ENCODE measurements around the gene GOLGA6C.
"Not testable (repeated sequence)": the region's sequence is repeated elsewhere in the genome, so short reads cannot be mapped to it uniquely, and the experiment has no call there.

GOLGA6C gene

DNA sequence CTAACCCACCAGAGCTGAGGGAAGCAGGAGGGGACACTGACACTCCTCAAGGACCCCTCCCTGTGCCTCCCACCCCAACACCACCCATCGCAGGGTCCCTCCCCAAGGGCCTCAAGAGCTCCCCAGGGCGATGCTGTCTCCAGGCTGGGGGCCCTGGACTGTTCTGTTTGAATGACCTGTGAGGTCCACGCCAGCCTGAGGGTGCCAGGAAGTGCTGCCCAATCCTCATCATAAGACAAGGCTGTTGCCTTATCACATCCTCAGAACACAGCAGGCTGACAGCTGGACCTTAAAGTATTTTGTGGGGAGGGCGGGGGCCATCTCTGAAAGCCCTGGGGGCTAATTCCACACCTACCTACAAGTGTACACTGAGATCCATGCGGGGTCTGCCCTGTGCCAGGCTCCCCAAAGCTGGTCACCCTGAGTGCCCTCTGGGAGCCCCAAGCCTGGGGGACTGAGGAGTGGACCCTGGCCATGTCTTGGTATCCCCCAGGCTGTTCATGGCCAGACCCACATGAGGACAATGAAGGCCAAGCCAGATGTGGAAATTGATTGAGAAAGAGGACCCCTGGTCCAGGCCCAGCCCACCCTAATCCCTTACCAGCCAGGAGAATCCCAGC, 23.8 kb upstream of the GOLGA6C start:
- no peak overlapping the region for H3K4me3 ChIP-seq (ENCODE audit: low read depth, low read length)
- TF ChIP-seq, protein P1, sequence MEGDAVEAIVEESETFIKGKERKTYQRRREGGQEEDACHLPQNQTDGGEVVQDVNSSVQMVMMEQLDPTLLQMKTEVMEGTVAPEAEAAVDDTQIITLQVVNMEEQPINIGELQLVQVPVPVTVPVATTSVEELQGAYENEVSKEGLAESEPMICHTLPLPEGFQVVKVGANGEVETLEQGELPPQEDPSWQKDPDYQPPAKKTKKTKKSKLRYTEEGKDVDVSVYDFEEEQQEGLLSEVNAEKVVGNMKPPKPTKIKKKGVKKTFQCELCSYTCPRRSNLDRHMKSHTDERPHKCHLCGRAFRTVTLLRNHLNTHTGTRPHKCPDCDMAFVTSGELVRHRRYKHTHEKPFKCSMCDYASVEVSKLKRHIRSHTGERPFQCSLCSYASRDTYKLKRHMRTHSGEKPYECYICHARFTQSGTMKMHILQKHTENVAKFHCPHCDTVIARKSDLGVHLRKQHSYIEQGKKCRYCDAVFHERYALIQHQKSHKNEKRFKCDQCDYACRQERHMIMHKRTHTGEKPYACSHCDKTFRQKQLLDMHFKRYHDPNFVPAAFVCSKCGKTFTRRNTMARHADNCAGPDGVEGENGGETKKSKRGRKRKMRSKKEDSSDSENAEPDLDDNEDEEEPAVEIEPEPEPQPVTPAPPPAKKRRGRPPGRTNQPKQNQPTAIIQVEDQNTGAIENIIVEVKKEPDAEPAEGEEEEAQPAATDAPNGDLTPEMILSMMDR (IDR thresholded peaks at IDR 0.05; ENCODE audit: control insufficient read depth, extremely low read depth, insufficient read depth): no peak
- no peak for DNase-seq (ENCODE audit: low read depth)

DNA sequence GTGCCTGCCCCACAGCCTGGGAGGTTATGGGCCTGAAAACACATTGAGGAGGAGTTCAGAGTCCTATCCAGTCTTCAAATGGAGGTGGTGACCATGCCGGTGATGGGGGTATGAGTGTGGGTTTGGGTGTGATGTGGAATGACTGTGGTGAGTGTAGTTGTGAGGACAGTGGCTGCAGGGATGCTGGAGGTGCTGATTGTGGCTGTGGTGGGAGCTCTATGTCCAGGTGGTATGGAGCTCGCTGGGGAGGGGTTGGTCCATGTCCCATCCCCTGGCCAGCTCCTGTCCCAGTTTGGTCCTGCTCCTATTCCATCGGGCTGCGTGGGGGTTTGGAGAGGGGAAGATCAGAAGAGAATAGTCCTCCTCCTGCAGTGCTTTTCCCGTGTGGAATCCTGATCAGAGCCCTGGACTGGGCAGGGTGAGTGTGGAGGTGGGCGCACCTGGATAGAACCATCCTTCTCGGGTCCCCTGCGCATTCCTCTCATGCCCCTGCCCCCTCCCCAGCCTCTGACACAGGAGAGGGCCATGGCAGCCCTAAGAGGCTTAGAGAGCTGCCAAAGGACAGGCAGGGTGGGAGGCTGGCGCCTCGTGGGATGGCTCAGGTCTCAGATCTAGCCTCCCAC, 23.0 kb upstream of the GOLGA6C start:
- no peak for DNase-seq (ENCODE audit: low read depth)
- TF ChIP-seq, protein P1 (IDR thresholded peaks at IDR 0.05; ENCODE audit: control insufficient read depth, extremely low read depth, insufficient read depth): no peak
- H3K4me3 ChIP-seq (ENCODE audit: low read depth, low read length): no peak overlapping the region

DNA sequence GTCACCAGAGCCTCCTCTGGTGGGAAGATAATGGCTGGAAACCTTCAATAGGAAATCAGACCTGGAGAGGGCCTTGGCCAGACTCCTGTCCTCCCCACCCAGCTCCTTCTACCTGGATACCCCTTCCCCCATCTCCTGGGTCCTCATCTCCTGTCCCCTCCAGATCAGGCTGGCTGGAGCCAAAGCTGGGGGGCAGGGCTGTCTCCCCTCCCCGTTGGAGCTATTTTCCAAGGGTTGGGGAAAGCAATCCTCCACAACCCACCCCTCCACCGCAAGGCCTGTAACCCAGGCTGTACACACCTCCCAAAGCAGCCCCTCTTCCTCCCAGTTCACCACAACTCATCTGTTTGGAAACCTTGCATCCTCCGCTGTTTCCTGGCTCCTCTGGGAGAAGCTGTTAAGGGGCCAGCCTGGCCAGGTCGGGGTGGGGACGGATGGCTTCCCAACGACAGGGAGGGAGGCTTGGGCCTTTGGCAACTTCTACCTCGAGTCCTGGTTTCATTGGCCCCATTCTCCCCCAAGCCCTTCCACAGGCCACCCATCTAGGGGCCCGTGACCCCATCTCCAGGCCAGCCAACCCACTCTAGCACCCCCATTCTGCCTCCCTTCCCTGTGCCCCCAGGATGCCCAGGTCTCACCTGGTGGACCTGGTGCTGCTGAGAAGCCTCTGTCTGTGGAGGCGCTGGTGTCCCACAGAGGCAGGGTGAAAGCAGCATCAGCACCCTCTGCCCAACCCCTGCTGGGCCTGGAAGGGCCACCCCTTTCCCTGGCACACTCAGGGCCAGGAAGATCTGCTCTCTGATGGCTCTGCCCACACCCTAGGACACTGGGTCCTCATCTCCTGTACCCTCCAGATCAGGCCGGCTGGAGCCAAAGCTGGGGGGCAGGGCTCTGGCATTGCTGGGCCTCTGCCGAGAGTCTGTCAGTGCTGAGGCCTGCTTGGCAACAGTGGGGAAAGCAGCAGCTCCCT, 22.1 kb upstream of the GOLGA6C start:
- no peak overlapping the region for H3K4me3 ChIP-seq (ENCODE audit: low read depth, low read length)
- no peak for DNase-seq (ENCODE audit: low read depth)
- TF ChIP-seq, protein P1 (IDR thresholded peaks at IDR 0.05; ENCODE audit: control insufficient read depth, extremely low read depth, insufficient read depth): no peak

DNA sequence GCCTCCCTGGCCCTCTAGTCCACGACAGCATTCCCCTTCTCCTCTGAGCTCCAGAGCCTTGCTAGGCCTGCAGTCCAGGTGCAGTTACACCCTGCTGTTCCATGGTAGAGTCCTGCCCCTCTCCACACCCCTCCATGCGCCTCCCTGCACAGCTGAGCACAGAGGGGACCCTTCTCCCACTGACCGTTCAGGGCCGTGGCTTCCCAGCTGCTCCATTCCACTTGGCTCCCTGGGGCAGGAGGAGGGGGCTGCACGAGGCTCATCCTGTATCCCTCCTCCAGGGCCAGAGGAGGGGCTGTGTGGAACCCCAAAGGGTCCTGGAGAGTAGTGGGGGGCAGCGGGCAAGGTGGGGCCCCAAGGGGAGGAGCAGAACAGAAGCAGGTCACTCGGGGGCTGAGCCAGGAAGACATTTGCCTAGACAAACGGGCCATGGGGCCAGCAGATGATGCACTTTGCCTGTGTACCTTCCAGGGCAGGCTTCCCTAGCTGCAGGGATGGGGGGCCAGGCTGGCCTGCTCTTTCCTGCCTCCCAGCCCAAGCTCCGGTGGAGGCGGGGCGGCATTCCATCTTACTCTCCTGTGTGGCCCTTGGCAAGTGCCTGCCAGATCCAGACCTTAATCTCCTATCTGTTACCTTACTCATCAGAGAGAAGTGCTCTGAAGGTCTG, 20.7 kb upstream of the GOLGA6C start:
- H3K4me3 ChIP-seq (ENCODE audit: low read depth, low read length): no peak overlapping the region
- TF ChIP-seq, protein P1 (IDR thresholded peaks at IDR 0.05; ENCODE audit: control insufficient read depth, extremely low read depth, insufficient read depth): no peak
- DNase-seq (ENCODE audit: low read depth): no peak

DNA sequence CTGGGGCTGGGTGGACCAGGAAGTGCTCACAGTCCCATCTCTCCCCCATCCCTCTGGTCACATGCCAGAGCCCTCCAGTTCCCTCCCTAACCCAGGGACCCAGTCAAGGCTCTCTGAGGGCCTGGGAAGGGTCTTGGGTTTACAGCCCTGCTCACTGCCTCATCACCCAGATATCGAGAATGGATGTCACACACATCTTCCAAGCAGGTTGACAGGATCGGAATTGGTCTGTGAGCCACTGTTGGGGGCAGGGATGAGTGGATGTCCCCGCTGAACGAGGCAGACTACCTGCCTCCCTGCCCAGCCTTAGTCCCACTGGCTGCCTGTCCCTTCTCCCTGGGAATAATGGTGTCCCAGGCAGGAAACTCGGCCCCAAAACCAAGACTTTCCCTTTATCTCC, 20.0 kb upstream of the GOLGA6C start:
- no peak overlapping the region for H3K4me3 ChIP-seq (ENCODE audit: low read depth, low read length)
- DNase-seq (ENCODE audit: low read depth): no peak
- TF ChIP-seq, protein P1 (IDR thresholded peaks at IDR 0.05; ENCODE audit: control insufficient read depth, extremely low read depth, insufficient read depth): no peak

DNA sequence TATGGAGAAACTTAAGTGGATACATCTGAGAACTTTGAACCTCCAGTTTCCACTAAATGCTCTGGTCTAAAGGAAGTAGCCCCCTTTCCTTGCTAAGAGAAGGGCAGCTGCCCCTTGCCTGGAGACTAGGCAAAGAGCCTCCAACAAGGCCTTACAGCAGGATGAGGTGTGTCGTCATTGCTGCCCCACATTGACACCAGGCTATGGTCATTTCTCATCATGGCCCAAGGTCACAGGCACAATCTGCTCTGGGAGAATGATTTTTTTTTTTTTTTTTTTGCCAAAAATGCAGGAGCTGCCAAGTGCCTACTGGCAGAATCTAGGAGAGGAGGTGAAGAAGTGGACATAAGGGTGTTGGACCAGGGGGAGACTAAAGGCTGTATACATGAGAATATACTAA, 12.4 kb upstream of the GOLGA6C start:
- H3K4me3 ChIP-seq (ENCODE audit: low read depth, low read length); DNase-seq (ENCODE audit: low read depth): not testable (repeated sequence)

DNA sequence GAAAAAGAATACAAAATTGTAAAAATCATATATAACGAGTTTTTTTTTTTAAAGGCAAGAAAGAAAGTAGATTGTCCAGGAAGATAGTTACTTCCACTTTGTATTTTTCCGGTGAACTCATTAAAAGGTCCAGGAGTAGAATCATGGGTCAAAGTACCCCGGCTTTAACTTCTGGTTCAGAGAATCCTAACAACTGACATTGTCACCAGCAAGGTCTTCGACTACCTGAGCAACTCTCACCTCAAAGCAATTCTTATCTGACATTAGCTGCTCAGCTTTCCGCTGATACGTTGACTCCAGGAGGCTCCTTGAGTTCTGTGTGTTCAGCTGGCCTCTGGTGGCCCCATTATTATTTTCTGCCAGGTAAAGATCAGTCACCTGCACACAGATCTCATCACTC, 9.1 kb upstream of the GOLGA6C start:
- not testable (repeated sequence) for DNase-seq (ENCODE audit: low read depth); H3K4me3 ChIP-seq (ENCODE audit: low read depth, low read length)
